Ectodermal cell (in vitro differentiated cells): ENCODE results near the gene STK38.

Experiments
- H3K27ac ChIP-seq: 2 replicates; pipeline ENCODE4 v1.7.0; 2013; ENCODE audit warnings: mild to moderate bottlenecking, low read depth, low read length; ENCODE audit not compliant: insufficient read depth, poor library complexity, severe bottlenecking
- H3K27me3 ChIP-seq: 2 replicates; pipeline ENCODE4 v1.7.0; 2013; ENCODE audit warnings: mild to moderate bottlenecking, low read length; ENCODE audit not compliant: insufficient read depth, control insufficient read depth, poor library complexity, severe bottlenecking
- H3K36me3 ChIP-seq: one replicate; pipeline ENCODE4 v1.7.0; 2013; ENCODE audit warnings: low read length; ENCODE audit not compliant: control insufficient read depth, insufficient read depth
- H3K4me1 ChIP-seq: one replicate; pipeline ENCODE4 v1.7.0; 2013; ENCODE audit warnings: low read length; ENCODE audit not compliant: control insufficient read depth, insufficient read depth
- H3K4me3 ChIP-seq: 2 replicates; pipeline ENCODE4 v1.7.0; 2013; ENCODE audit warnings: low read depth, low read length, control low read depth; ENCODE audit not compliant: insufficient read depth
- H3K9me3 ChIP-seq: 2 replicates; pipeline ENCODE4 v1.7.0; 2013; ENCODE audit warnings: mild to moderate bottlenecking, low read length, moderate library complexity; ENCODE audit not compliant: control insufficient read depth
- WGBS, 2 experiments: methylation state at CpG; one replicate each; pipeline ENCODE4 v1.1.7; 2013; ENCODE audit warnings: missing lambda C conversion rate in 2 of 2; 5-methylcytosine and 5-hydroxymethylcytosine counted together

The STK38 gene

DNA sequence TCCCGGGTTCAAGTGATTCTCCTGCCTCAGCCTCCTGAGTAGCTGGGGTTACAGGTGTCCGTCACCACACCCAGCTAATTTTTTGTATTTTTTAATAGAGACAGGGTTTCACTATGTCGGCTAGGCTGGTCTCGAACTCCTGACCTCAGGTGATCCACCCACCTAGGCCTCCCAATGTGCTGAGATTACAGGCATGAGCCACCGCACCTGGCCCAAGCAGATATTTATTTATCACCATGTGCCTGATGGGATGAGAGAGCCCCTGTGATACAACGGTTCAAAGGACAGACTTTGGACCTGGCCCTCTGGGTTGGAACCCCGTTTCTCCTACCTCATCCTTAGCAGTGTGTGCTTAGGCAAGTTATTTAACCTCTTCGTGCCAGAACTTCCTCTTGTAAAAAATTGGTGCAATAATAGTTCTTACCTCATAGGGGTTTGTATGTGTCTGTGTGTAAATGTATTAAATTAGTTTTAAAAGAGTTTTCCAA, 19.2 kb upstream of the STK38 start:
- Histone ChIP-seq H3K27me3 (no peaks in the 10 kb centered on the region), H3K4me1 (no peaks in the 10 kb centered on the region), H3K27ac (no peak overlapping the region), H3K4me3 (no peak overlapping the region), H3K36me3 (no peaks in the 10 kb centered on the region), H3K9me3 (no peaks in the 10 kb centered on the region)
- 95% methylated on average over 7 to 8 of the region's 8 CpGs for WGBS, 2 experiments

DNA sequence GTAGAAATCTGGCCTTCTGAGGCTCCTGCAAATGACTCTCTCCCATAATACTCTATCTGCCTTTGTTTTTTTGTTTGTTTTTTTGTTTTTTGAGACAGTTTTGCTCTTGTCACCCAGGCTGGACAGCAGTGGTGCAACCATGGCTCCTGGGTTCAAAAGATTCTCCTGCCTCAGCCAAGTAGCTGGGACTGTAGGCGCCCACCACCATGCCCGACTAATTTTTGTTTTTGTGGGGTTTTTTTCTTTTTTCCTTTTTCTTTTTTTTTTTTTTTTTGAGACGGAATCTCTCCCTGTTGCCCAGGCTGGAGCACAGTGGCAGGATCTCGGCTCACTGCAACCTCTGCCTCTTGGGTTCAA, 16.6 kb upstream of the STK38 start:
- H3K36me3 ChIP-seq = no peaks in the 10 kb centered on the region
- no peaks in the 10 kb centered on the region for H3K27me3 ChIP-seq
- no peak overlapping the region for H3K4me3 ChIP-seq
- WGBS, 2 experiments = 89 to 92% methylated on average over 4 of the region's 4 CpGs
- no peak overlapping the region for H3K27ac ChIP-seq
- H3K4me1 ChIP-seq = no peaks in the 10 kb centered on the region
- no peaks in the 10 kb centered on the region for H3K9me3 ChIP-seq

GRCh38 chr6:36563237-36563927, 16.1 kb upstream of the STK38 start:
- Histone ChIP-seq H3K4me3 (no peak overlapping the region), H3K9me3 (no peaks in the 10 kb centered on the region), H3K4me1 (no peaks in the 10 kb centered on the region), H3K27ac (no peak overlapping the region), H3K36me3 (no peaks in the 10 kb centered on the region), H3K27me3 (no peaks in the 10 kb centered on the region)
- WGBS, 2 experiments = 60 to 61% methylated on average over 3 of the region's 3 CpGs

- Histone ChIP-seq H3K9me3 (no peaks in the 10 kb centered on the region), H3K36me3 (no peaks in the 10 kb centered on the region), H3K4me3 (no peak overlapping the region), H3K4me1 (no peaks in the 10 kb centered on the region), H3K27me3 (no peaks in the 10 kb centered on the region), H3K27ac (no peak overlapping the region)
- WGBS, 2 experiments = 91% methylated on average over 4 of the region's 4 CpGs
Measured at GRCh38 chr6:36560822-36561221, 13.5 kb upstream of the STK38 start.

GRCh38 chr6:36559011-36559793, 11.9 kb upstream of the STK38 start:
- H3K4me3 ChIP-seq = no peak overlapping the region
- H3K9me3 ChIP-seq = no peaks in the 10 kb centered on the region
- WGBS, 2 experiments = 87 to 93% methylated on average over 5 to 6 of the region's 7 CpGs

GRCh38 chr6:36556281-36556680, 9.0 kb upstream of the STK38 start:
- 89 to 94% methylated on average over 5 of the region's 5 CpGs for WGBS, 2 experiments
- Histone ChIP-seq H3K36me3 (no peaks in the 10 kb centered on the region), H3K4me3 (no peak overlapping the region), H3K27me3 (no peaks in the 10 kb centered on the region), H3K4me1 (no peaks in the 10 kb centered on the region), H3K9me3 (no peaks in the 10 kb centered on the region), H3K27ac (no peak overlapping the region)

More at GRCh38 chr6:36559011-36559793, 11.9 kb upstream of the STK38 start:
- Histone ChIP-seq H3K4me1 (no peaks in the 10 kb centered on the region), H3K36me3 (no peaks in the 10 kb centered on the region), H3K27me3 (no peaks in the 10 kb centered on the region), H3K27ac (no peak overlapping the region)

GRCh38 chr6:36555750-36556252, 8.5 kb upstream of the STK38 start:
- no peaks in the 10 kb centered on the region for H3K36me3 ChIP-seq
- WGBS, 2 experiments = 95 to 100% methylated on average over 1 of the region's 1 CpG
- H3K4me3 ChIP-seq = no peak overlapping the region
- H3K4me1 ChIP-seq = no peaks in the 10 kb centered on the region
- H3K9me3 ChIP-seq = no peaks in the 10 kb centered on the region
- no peaks in the 10 kb centered on the region for H3K27me3 ChIP-seq
- H3K27ac ChIP-seq = no peak overlapping the region

GRCh38 chr6:36550473-36551000, 3.3 kb upstream of the STK38 start:
- no peaks in the 10 kb centered on the region for H3K27me3 ChIP-seq
- H3K27ac ChIP-seq = no peak overlapping the region
- no peaks in the 10 kb centered on the region for H3K9me3 ChIP-seq
- no peak overlapping the region for H3K4me3 ChIP-seq
- no peaks in the 10 kb centered on the region for H3K36me3 ChIP-seq
- no peaks in the 10 kb centered on the region for H3K4me1 ChIP-seq
- WGBS, 2 experiments = 87 to 100% methylated on average over 1 of the region's 1 CpG

DNA sequence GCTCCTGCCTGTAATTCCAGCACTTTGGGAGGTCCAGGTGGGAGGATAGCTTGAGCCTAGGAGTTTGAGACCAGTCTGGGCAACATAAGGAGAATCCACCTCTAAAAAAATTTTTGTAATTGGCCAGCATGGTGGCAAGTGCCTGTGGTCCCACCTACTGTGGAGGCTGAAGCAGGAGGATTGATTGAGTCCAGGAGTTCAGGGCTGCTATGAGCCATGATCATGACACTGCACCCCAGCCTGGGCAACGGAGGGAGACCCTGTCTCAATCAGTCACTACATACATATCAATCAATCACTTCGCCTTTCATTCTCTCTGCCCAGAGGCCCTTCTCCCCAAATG, 1.1 kb upstream of the STK38 start:
- Histone ChIP-seq H3K27me3 (no peaks in the 10 kb centered on the region), H3K9me3 (no peaks in the 10 kb centered on the region), H3K27ac (no peak overlapping the region), H3K4me3 (no peak overlapping the region), H3K4me1 (no peaks in the 10 kb centered on the region), H3K36me3 (no peaks in the 10 kb centered on the region)
- 82 to 89% methylated on average over 2 of the region's 2 CpGs for WGBS, 2 experiments

GRCh38 chr6:36547646-36548400, 544 bp upstream of the STK38 start:
- Histone ChIP-seq H3K27ac (no peak overlapping the region), H3K4me3 (peak overlapping the region; percentile 93)
- 73 to 76% methylated on average over 10 of the region's 13 CpGs for WGBS, 2 experiments

More at GRCh38 chr6:36547646-36548400, 544 bp upstream of the STK38 start:
- no peaks in the 10 kb centered on the region for H3K4me1 ChIP-seq
- H3K36me3 ChIP-seq = no peaks in the 10 kb centered on the region
- no peaks in the 10 kb centered on the region for H3K9me3 ChIP-seq
- no peaks in the 10 kb centered on the region for H3K27me3 ChIP-seq
